Chondrocyte (in vitro differentiated cells): Measurements from ENCODE around the gene ANKMY2. TPM values are rescaled to one million over a fixed set of nuclear protein-coding genes. Genes with fewer than 3 reads are reported as not detected.

Source experiments
- DNase-seq: peaks from one replicate; pipeline ENCODE4 v3.0.0; 2021; ENCODE audit warnings: mixed read lengths, low spot score
- H3K27ac Mint-ChIP-seq: one replicate; pipeline ENCODE4 v1.8.0; 2021; ENCODE audit warnings: mild to moderate bottlenecking, moderate library complexity, mixed read lengths; ENCODE audit not compliant: unreplicated experiment
- H3K27me3 Mint-ChIP-seq: 2 replicates; pipeline ENCODE4 v1.8.0; 2021; ENCODE audit warnings: low read depth, mixed read lengths
- H3K36me3 Mint-ChIP-seq: 2 replicates; pipeline ENCODE4 v1.8.0; 2021; ENCODE audit warnings: low read depth, mixed read lengths
- H3K4me1 Mint-ChIP-seq: 2 replicates; pipeline ENCODE4 v1.8.0; 2021; ENCODE audit warnings: low read depth, mild to moderate bottlenecking, mixed read lengths
- H3K4me3 Mint-ChIP-seq: one replicate; pipeline ENCODE4 v1.8.0; 2021; ENCODE audit warnings: mild to moderate bottlenecking, moderate library complexity, mixed read lengths; ENCODE audit not compliant: unreplicated experiment
- H3K9me3 Mint-ChIP-seq: 2 replicates; pipeline ENCODE4 v1.8.0; 2021; ENCODE audit warnings: low read depth, mixed read lengths
- CTCF ChIP-seq: fragments of 200-600 bp; sonication (generic); IDR thresholded peaks from 2 replicates; pipeline ENCODE4 v1.5.0; 2021; ENCODE audit warnings: antibody characterized with exemption, mild to moderate bottlenecking, moderate library complexity
- total RNA-seq: library from RNA; stranded (reverse); gene quantifications from 3 replicates; pipeline ENCODE4 v1.2.1, GENCODE V29; 2021

ANKMY2 gene
- total RNA-seq, 1 donor from 2014 or later: 23.3 TPM

GRCh38 chr7:16671811-16672210, 26.3 kb upstream of the ANKMY2 start:
- no peak overlapping the region for H3K27ac Mint-ChIP-seq
- DNase-seq: no peak
- peaks cover 31% of the 10 kb centered on the region for H3K4me1 Mint-ChIP-seq
- no peak for TF ChIP-seq CTCF
- H3K27me3 Mint-ChIP-seq: no peaks in the 10 kb centered on the region
- H3K9me3 Mint-ChIP-seq: peaks cover 3% of the 10 kb centered on the region
- H3K36me3 Mint-ChIP-seq: peaks cover 15% of the 10 kb centered on the region
- H3K4me3 Mint-ChIP-seq: no peak overlapping the region

- H3K9me3 Mint-ChIP-seq: peaks cover 3% of the 10 kb centered on the region
- peak overlapping the region; percentile 60 for H3K27ac Mint-ChIP-seq
- peaks cover 12% of the 10 kb centered on the region for H3K36me3 Mint-ChIP-seq
- no peak for TF ChIP-seq CTCF
- H3K27me3 Mint-ChIP-seq: no peaks in the 10 kb centered on the region
- H3K4me1 Mint-ChIP-seq: peaks cover 31% of the 10 kb centered on the region
- H3K4me3 Mint-ChIP-seq: no peak overlapping the region
- no peak for DNase-seq
Observed at GRCh38 chr7:16670731-16671344, 25.3 kb upstream of the ANKMY2 start.

DNA sequence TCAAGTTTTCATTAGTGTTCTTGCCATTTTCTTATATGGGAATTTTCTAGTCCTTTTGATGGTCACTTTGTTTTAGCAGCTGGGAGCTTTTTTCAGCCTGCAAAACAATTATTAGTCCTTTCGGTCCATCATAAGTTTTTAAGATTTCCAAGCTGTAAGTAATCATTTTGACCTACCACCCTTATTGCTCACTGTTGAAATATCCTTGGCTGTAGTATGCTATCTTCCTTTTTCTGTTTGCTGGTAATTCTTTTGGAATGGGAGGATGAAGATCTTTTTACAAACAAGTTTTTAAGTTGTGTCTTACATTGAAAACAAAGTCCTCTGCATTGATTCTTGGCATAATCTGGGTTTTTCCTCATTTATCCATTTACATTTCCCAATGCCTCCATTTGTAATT, 24.5 kb upstream of the ANKMY2 start:
- no peak overlapping the region for H3K4me3 Mint-ChIP-seq
- TF ChIP-seq CTCF: no peak
- peaks cover 14% of the 10 kb centered on the region for H3K36me3 Mint-ChIP-seq
- H3K27ac Mint-ChIP-seq: peak overlapping the region; percentile 60
- peaks cover 3% of the 10 kb centered on the region for H3K9me3 Mint-ChIP-seq
- no peak for DNase-seq
- no peaks in the 10 kb centered on the region for H3K27me3 Mint-ChIP-seq
- H3K4me1 Mint-ChIP-seq: peaks cover 31% of the 10 kb centered on the region

DNA sequence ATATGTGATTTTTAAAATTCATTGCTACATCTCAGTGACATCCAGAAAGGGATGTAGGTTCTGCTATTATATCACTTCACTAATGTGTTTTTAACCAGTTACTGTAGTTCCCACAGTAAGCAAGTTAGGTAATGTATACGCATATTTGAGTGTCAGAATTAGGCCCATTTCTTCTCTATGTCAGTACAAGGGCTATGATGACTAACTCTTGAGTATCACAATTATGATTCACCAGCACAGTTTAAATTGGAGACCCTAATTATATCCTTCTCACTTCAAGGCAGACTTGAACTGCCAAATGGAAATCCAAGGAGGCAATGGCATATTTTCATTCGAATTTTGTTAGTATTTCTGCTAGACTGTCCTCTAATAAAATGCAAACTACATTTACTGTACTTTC, 24.0 kb upstream of the ANKMY2 start:
- Mint-ChIP-seq H3K36me3 (peaks cover 14% of the 10 kb centered on the region), H3K9me3 (peaks cover 3% of the 10 kb centered on the region), H3K4me1 (peaks cover 31% of the 10 kb centered on the region), H3K4me3 (no peak overlapping the region), H3K27ac (peak overlapping the region; percentile 60), H3K27me3 (no peaks in the 10 kb centered on the region)
- no peak for DNase-seq
- TF ChIP-seq CTCF: no peak

- H3K27me3 Mint-ChIP-seq: no peaks in the 10 kb centered on the region
- DNase-seq: no peak
- no peak overlapping the region for H3K27ac Mint-ChIP-seq
- TF ChIP-seq CTCF: no peak
- H3K4me1 Mint-ChIP-seq: peaks cover 31% of the 10 kb centered on the region
- peaks cover 14% of the 10 kb centered on the region for H3K36me3 Mint-ChIP-seq
- H3K9me3 Mint-ChIP-seq: peaks cover 3% of the 10 kb centered on the region
- H3K4me3 Mint-ChIP-seq: no peak overlapping the region
Observed at GRCh38 chr7:16668978-16669377, 23.4 kb upstream of the ANKMY2 start.
